ENCODE results near the gene VILL. TPM values are rescaled to one million over a fixed set of nuclear protein-coding genes. Genes with fewer than 3 reads are reported as not detected.

Gene VILL
- total and polyA plus RNA-seq, 4 donors = 0.88 to 3.5 (median 1.6) TPM

- Histone ChIP-seq H3K9ac (ENCODE audit: low read depth in 1 of 2, low read length in 2 of 2) (no peak overlapping the region), H3K27ac (ENCODE audit: low read depth in 1 of 2, low read length in 2 of 2) (no peak overlapping the region), H3K27me3 (ENCODE audit: control insufficient read depth in 4 of 4, insufficient read depth in 4 of 4, low read length in 3 of 4) (no peaks in the 10 kb centered on the region), H3K9me3 (ENCODE audit: control insufficient read depth in 4 of 4, low read length in 3 of 4) (peaks cover 0 to 2% (median 0%) of the 10 kb centered on the region in 4 donors), H3K4me3 (ENCODE audit: low read depth in 1 of 3, low read length in 3 of 3) (no peak overlapping the region), H3K4me1 (ENCODE audit: control insufficient read depth in 4 of 4, insufficient read depth in 4 of 4, low read length in 3 of 4) (peaks cover 0 to 19% (median 8%) of the 10 kb centered on the region in 4 donors), H3K36me3 (ENCODE audit: control insufficient read depth in 4 of 4, insufficient read depth in 3 of 4, low read depth in 1 of 4, low read length in 3 of 4) (peaks cover 4 to 19% (median 12%) of the 10 kb centered on the region in 4 donors)
- no peak for DNase-seq (ENCODE audit: low spot score)
- WGBS = 82% methylated on average over 10 of the region's 10 CpGs
- TF ChIP-seq SP1 (IDR thresholded peaks at IDR 0.05) (no peak), FOXA1 (IDR thresholded peaks at IDR 0.05) (no peak), FOXA2 (IDR thresholded peaks at IDR 0.05) (no peak), NR2F2 (IDR thresholded peaks at IDR 0.05) (no peak), EGR1 (IDR thresholded peaks at IDR 0.05; ENCODE audit: low read depth in 2 of 2) (no peak), JUND (IDR thresholded peaks at IDR 0.05) (no peak), GABPA (IDR thresholded peaks at IDR 0.05 in 1 of 2, conservative IDR thresholded peaks at IDR 0.05 in 1 of 2) (no peak), HNF4G (IDR thresholded peaks at IDR 0.05) (no peak), TAF1 (conservative IDR thresholded peaks at IDR 0.05) (no peak)
- TF ChIP-seq, protein P1, sequence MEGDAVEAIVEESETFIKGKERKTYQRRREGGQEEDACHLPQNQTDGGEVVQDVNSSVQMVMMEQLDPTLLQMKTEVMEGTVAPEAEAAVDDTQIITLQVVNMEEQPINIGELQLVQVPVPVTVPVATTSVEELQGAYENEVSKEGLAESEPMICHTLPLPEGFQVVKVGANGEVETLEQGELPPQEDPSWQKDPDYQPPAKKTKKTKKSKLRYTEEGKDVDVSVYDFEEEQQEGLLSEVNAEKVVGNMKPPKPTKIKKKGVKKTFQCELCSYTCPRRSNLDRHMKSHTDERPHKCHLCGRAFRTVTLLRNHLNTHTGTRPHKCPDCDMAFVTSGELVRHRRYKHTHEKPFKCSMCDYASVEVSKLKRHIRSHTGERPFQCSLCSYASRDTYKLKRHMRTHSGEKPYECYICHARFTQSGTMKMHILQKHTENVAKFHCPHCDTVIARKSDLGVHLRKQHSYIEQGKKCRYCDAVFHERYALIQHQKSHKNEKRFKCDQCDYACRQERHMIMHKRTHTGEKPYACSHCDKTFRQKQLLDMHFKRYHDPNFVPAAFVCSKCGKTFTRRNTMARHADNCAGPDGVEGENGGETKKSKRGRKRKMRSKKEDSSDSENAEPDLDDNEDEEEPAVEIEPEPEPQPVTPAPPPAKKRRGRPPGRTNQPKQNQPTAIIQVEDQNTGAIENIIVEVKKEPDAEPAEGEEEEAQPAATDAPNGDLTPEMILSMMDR (IDR thresholded peaks at IDR 0.05; ENCODE audit: low read depth, low read length, missing input control) = no peak
Measured at GRCh38 chr3:38019658-38020341, 29.2 kb downstream of the VILL start.

GRCh38 chr3:38020342-38020726, 29.7 kb downstream of the VILL start:
- DNase-seq (ENCODE audit: low spot score) = no peak
- Histone ChIP-seq H3K4me1 (ENCODE audit: control insufficient read depth in 4 of 4, insufficient read depth in 4 of 4, low read length in 3 of 4) (peaks cover 0 to 22% (median 10%) of the 10 kb centered on the region in 4 donors), H3K4me3 (ENCODE audit: low read depth in 1 of 3, low read length in 3 of 3) (no peak overlapping the region), H3K27ac (ENCODE audit: low read depth in 1 of 2, low read length in 2 of 2) (no peak overlapping the region), H3K27me3 (ENCODE audit: control insufficient read depth in 4 of 4, insufficient read depth in 4 of 4, low read length in 3 of 4) (no peaks in the 10 kb centered on the region), H3K9me3 (ENCODE audit: control insufficient read depth in 4 of 4, low read length in 3 of 4) (peaks cover 0 to 2% (median 0%) of the 10 kb centered on the region in 4 donors), H3K36me3 (ENCODE audit: control insufficient read depth in 4 of 4, insufficient read depth in 3 of 4, low read depth in 1 of 4, low read length in 3 of 4) (peaks cover 4 to 15% (median 9%) of the 10 kb centered on the region in 4 donors), H3K9ac (ENCODE audit: low read depth in 1 of 2, low read length in 2 of 2) (no peak overlapping the region)
- 80% methylated on average over 3 of the region's 3 CpGs for WGBS
- no peak for TF ChIP-seq NR2F2 (IDR thresholded peaks at IDR 0.05)
- no peak for TF ChIP-seq EGR1 (IDR thresholded peaks at IDR 0.05; ENCODE audit: low read depth in 2 of 2)
- no peak for TF ChIP-seq GABPA (IDR thresholded peaks at IDR 0.05 in 1 of 2, conservative IDR thresholded peaks at IDR 0.05 in 1 of 2)
- TF ChIP-seq YY1 (IDR thresholded peaks at IDR 0.05) = no peak
- TF ChIP-seq SP1 (IDR thresholded peaks at IDR 0.05) = no peak
- TF ChIP-seq, protein P1 (IDR thresholded peaks at IDR 0.05; ENCODE audit: low read depth, low read length, missing input control) = no peak
- TF ChIP-seq, protein P2, sequence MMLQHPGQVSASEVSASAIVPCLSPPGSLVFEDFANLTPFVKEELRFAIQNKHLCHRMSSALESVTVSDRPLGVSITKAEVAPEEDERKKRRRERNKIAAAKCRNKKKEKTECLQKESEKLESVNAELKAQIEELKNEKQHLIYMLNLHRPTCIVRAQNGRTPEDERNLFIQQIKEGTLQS (IDR thresholded peaks at IDR 0.05) = no peak
- TF ChIP-seq, protein P3, sequence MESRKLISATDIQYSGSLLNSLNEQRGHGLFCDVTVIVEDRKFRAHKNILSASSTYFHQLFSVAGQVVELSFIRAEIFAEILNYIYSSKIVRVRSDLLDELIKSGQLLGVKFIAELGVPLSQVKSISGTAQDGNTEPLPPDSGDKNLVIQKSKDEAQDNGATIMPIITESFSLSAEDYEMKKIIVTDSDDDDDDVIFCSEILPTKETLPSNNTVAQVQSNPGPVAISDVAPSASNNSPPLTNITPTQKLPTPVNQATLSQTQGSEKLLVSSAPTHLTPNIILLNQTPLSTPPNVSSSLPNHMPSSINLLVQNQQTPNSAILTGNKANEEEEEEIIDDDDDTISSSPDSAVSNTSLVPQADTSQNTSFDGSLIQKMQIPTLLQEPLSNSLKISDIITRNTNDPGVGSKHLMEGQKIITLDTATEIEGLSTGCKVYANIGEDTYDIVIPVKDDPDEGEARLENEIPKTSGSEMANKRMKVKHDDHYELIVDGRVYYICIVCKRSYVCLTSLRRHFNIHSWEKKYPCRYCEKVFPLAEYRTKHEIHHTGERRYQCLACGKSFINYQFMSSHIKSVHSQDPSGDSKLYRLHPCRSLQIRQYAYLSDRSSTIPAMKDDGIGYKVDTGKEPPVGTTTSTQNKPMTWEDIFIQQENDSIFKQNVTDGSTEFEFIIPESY (IDR thresholded peaks at IDR 0.05) = no peak
- no peak for TF ChIP-seq RXRA (IDR thresholded peaks at IDR 0.05)
- no peak for TF ChIP-seq RAD21 (IDR thresholded peaks at IDR 0.05)
- TF ChIP-seq REST (IDR thresholded peaks at IDR 0.05) = no peak
- TF ChIP-seq FOXA1 (IDR thresholded peaks at IDR 0.05) = no peak
- no peak for TF ChIP-seq FOXA2 (IDR thresholded peaks at IDR 0.05)
- no peak for TF ChIP-seq JUND (IDR thresholded peaks at IDR 0.05)
- no peak for TF ChIP-seq HNF4G (IDR thresholded peaks at IDR 0.05)
- no peak for TF ChIP-seq TAF1 (conservative IDR thresholded peaks at IDR 0.05)
- TF ChIP-seq HNF4A (conservative IDR thresholded peaks at IDR 0.05) = no peak

Data from liver (tissue), 9 donors.